RWPE1 (cell line): ENCODE results near the gene C1orf185.
"Not testable (repeated sequence)": the region's sequence is repeated elsewhere in the genome, so short reads cannot be mapped to it uniquely, and the experiment has no call there.

Experiments used
- CTCF ChIA-PET: fragments of 350-600 bp; sonication (Branson Sonifier 250); formaldehyde crosslinking; extraction: SDS; loops from one replicate; lab custom pipeline; 2021; lab: Yijun Ruan, JAX
- POLR2A ChIA-PET: fragments of 400-600 bp; formaldehyde crosslinking; extraction: SDS; loops from one replicate; lab custom pipeline; 2020; ENCODE audit warnings: antibody characterized with exemption; ENCODE audit not compliant: low non-redundant PET; lab: Yijun Ruan, JAX
- DNase-seq: peaks from one replicate; pipeline ENCODE4 v3.0.0; 2012; ENCODE audit warnings: low spot score
- H3K27ac ChIP-seq: fragments of 450-650 bp; 2 replicates; pipeline ENCODE4 v1.5.1; 2017
- TF ChIP-seq, protein P1 (sequence below): fragments of 450-650 bp; conservative IDR thresholded peaks from 2 replicates; pipeline ENCODE4 v1.5.1; 2017; ENCODE audit warnings: low read depth, mild to moderate bottlenecking

C1orf185 gene

DNA sequence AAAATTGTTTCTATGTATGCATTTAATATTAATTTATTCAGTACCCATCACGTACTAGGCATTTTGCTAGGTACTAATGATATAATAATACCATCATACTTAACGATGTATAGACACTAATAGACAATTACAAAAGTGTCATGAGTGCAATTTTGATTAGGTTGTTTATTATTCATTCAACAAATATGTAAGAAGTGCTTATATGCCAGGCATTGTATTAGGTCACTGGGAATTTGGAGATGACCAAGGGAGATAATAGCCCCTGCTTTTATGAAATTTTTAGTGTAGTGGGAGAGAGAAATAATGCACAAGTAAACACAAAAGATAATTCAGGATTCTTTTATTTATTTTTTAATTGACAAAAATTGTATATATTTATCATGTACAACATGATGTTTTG lies 18.6 kb downstream of the C1orf185 start:
- H3K27ac ChIP-seq, result no peak overlapping the region
- ChIA-PET CTCF (no interaction called here), POLR2A (no interaction called here)
- TF ChIP-seq, protein P1, sequence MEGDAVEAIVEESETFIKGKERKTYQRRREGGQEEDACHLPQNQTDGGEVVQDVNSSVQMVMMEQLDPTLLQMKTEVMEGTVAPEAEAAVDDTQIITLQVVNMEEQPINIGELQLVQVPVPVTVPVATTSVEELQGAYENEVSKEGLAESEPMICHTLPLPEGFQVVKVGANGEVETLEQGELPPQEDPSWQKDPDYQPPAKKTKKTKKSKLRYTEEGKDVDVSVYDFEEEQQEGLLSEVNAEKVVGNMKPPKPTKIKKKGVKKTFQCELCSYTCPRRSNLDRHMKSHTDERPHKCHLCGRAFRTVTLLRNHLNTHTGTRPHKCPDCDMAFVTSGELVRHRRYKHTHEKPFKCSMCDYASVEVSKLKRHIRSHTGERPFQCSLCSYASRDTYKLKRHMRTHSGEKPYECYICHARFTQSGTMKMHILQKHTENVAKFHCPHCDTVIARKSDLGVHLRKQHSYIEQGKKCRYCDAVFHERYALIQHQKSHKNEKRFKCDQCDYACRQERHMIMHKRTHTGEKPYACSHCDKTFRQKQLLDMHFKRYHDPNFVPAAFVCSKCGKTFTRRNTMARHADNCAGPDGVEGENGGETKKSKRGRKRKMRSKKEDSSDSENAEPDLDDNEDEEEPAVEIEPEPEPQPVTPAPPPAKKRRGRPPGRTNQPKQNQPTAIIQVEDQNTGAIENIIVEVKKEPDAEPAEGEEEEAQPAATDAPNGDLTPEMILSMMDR, result no peak
- no peak for DNase-seq

GRCh38 chr1:51127152-51127551 lies 25.1 kb downstream of the C1orf185 start:
- DNase-seq, POLR2A ChIA-PET, H3K27ac ChIP-seq, CTCF ChIA-PET: not testable (repeated sequence)

DNA sequence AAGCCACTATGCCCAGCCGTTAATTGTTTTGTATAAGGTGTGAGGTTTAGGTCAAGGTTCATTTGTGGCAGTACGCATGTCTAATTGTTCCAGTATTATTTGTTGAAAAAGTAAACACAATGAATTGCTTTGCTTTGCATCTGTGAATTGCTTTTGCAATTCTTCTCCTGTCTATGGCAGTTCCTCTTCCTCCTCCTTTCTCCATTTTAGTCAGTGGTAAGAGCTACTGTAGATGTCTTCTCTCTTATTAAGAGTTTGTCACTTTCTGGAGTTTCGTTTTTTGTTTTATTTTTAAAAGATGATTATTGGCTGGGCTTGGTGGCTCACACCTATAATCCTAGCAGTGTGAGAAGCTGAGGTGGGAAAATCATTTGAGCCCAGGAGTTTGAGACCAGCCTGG lies 29.2 kb downstream of the C1orf185 start:
- no peak for DNase-seq
- TF ChIP-seq, protein P1, result no peak
- POLR2A ChIA-PET, result no interaction called here
- H3K27ac ChIP-seq, result no peak overlapping the region
- CTCF ChIA-PET, result no interaction called here

DNA sequence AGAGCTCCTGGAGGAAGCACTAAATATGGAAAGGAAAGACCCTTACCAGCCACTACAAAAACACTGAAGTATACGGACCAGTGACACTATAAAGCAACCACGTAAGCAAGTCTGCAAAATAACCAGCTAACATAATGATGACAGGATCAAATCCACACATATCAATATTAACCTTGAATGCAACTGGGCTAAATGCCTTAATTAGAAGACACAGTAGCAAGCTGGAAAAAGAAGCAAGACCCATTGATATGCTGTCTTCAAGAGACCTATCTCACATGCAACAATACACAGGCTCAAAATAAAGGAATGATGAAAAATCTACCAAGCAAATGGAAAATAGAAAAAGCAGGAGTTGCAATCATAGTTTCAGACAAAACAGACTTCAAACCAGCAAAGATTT lies 31.0 kb downstream of the C1orf185 start:
- CTCF ChIA-PET, result no interaction called here
- TF ChIP-seq, protein P1, result no peak
- no peak for DNase-seq
- H3K27ac ChIP-seq, result no peak overlapping the region
- POLR2A ChIA-PET, result no interaction called here

GRCh38 chr1:51137696-51138095 lies 35.7 kb downstream of the C1orf185 start:
- H3K27ac ChIP-seq, DNase-seq, POLR2A ChIA-PET: not testable (repeated sequence)
- CTCF ChIA-PET, result interaction anchor here (0.6 kb wide), 1 partner anchor 88 kb away, joined by 3 read pairs; no protein-coding TSS in a partner anchor

- POLR2A ChIA-PET, result no interaction called here
- no peak for DNase-seq
- CTCF ChIA-PET, result interaction anchor here (0.6 to 0.7 kb wide), 2 partner anchors 81 to 202 kb away, joined by 3 read pairs; no protein-coding TSS in a partner anchor
- TF ChIP-seq, protein P1, result peak; percentile 20
- no peak overlapping the region for H3K27ac ChIP-seq
These were observed 37.4 kb downstream of the C1orf185 start for GRCh38 chr1:51139474-51139873.

- ChIA-PET POLR2A (no interaction called here), CTCF (no interaction called here)
- H3K27ac ChIP-seq, result no peak overlapping the region
- DNase-seq, result no peak
- TF ChIP-seq, protein P1, result no peak
These were observed 45.4 kb downstream of the C1orf185 start for GRCh38 chr1:51147394-51147793.

DNA sequence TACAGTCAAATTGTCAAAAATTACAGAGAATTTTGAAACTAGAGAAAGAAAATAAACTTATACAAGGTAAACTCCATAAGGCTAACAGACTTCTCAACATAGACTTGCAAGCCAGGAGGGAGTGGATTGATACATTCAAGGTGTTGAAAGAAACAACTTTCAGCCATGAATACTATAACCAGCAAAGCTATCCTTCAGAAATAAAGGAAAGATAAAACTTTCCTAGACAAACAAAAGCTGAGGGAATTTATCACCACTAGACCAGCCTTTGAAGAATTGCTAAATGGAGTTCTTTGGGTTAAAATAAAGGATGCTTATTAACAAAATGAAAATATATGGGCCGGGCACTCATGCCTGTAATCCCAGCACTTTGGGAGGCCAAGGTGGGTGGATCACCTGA lies 52.7 kb downstream of the C1orf185 start:
- POLR2A ChIA-PET, result no interaction called here
- DNase-seq, result no peak
- CTCF ChIA-PET, result no interaction called here
- TF ChIP-seq, protein P1, result no peak
- no peak overlapping the region for H3K27ac ChIP-seq
